CD4-positive, CD25-positive, alpha-beta regulatory T cell (primary cell): ENCODE data around the gene ASB6. TPM values are rescaled to one million over a fixed set of nuclear protein-coding genes. Genes with fewer than 3 reads are reported as not detected.

Source experiments
- ATAC-seq, 2 donors: fragments of 150-1000 bp; cut with Tn5 transposase; one replicate each; pipeline ENCODE4 v1.10.0; 2021; ENCODE audit warnings: low read depth in 2 of 2, moderate number of reproducible peaks in 2 of 2, moderate library complexity in 1 of 2
- DNase-seq, 3 donors: peaks; one replicate each; pipeline versions ENCODE4 v3.0.0 to v3.0.0-alpha.2; 2012 to 2022; ENCODE audit warnings: mixed read lengths in 1 of 3
- H3K27ac ChIP-seq: one replicate; pipeline ENCODE4 v1.7.0; 2013; ENCODE audit warnings: mild to moderate bottlenecking, low read length; ENCODE audit not compliant: insufficient read depth, poor library complexity, severe bottlenecking
- H3K27me3 ChIP-seq: one replicate; pipeline ENCODE4 v1.7.0; 2013; ENCODE audit warnings: low read length; ENCODE audit not compliant: control insufficient read depth, insufficient read depth
- H3K36me3 ChIP-seq: one replicate; pipeline ENCODE4 v1.7.0; 2013; ENCODE audit warnings: mild to moderate bottlenecking, low read length, moderate library complexity; ENCODE audit not compliant: control insufficient read depth, insufficient read depth
- H3K4me1 ChIP-seq: 2 replicates; pipeline ENCODE4 v1.7.0; 2013; ENCODE audit warnings: mild to moderate bottlenecking, low read length; ENCODE audit not compliant: insufficient read depth, control insufficient read depth, poor library complexity, severe bottlenecking
- H3K4me3 ChIP-seq: one replicate; pipeline ENCODE4 v1.7.0; 2013; ENCODE audit warnings: low read depth, mild to moderate bottlenecking, low read length, moderate library complexity
- H3K9me3 ChIP-seq, 2 experiments: 1 replicate in 1 of 2; 2 replicates in 1 of 2; pipeline ENCODE4 v1.7.0; 2013; ENCODE audit warnings: low read length in 2 of 2, mild to moderate bottlenecking in 1 of 2, moderate library complexity in 1 of 2; ENCODE audit not compliant: control insufficient read depth in 2 of 2
- H3K27ac Mint-ChIP-seq, 3 donors: one replicate each; pipeline ENCODE4 v1.8.0; 2020 to 2022; ENCODE audit warnings: mild to moderate bottlenecking in 3 of 3, mixed read lengths in 3 of 3, moderate library complexity in 2 of 3
- H3K27me3 Mint-ChIP-seq: one replicate; pipeline ENCODE4 v1.8.0; 2022; ENCODE audit warnings: mild to moderate bottlenecking, mixed read lengths
- H3K36me3 Mint-ChIP-seq: one replicate; pipeline ENCODE4 v1.8.0; 2020; ENCODE audit warnings: mixed read lengths
- H3K4me1 Mint-ChIP-seq, 4 donors: one replicate each; pipeline ENCODE4 v1.8.0; 2020 to 2022; ENCODE audit warnings: mixed read lengths in 4 of 4, mild to moderate bottlenecking in 1 of 4
- H3K4me3 Mint-ChIP-seq, 4 donors: one replicate each; pipeline ENCODE4 v1.8.0; 2020 to 2022; ENCODE audit warnings: mild to moderate bottlenecking in 4 of 4, mixed read lengths in 4 of 4, moderate library complexity in 3 of 4
- H3K9me3 Mint-ChIP-seq, 7 donors: one replicate each; pipeline ENCODE4 v1.8.0; 2020 to 2022; ENCODE audit warnings: mixed read lengths in 7 of 7, mild to moderate bottlenecking in 3 of 7, moderate library complexity in 2 of 7
- polyA plus RNA-seq, 4 donors: library from polyadenylated mRNA; unstranded; fragments of 300-500 nt; fragmentation: Illumina TruSeq; gene quantifications; one replicate each; pipeline ENCODE4 v1.2.3, GENCODE V29; 2021
- total RNA-seq: library from RNA; stranded (reverse); gene quantifications from one replicate; pipeline ENCODE4 v1.2.3, GENCODE V29; 2022

ASB6 gene
- total and polyA plus RNA-seq, 5 donors from 2014 or later: 21.7 to 27.8 (median 24.0) TPM

DNA sequence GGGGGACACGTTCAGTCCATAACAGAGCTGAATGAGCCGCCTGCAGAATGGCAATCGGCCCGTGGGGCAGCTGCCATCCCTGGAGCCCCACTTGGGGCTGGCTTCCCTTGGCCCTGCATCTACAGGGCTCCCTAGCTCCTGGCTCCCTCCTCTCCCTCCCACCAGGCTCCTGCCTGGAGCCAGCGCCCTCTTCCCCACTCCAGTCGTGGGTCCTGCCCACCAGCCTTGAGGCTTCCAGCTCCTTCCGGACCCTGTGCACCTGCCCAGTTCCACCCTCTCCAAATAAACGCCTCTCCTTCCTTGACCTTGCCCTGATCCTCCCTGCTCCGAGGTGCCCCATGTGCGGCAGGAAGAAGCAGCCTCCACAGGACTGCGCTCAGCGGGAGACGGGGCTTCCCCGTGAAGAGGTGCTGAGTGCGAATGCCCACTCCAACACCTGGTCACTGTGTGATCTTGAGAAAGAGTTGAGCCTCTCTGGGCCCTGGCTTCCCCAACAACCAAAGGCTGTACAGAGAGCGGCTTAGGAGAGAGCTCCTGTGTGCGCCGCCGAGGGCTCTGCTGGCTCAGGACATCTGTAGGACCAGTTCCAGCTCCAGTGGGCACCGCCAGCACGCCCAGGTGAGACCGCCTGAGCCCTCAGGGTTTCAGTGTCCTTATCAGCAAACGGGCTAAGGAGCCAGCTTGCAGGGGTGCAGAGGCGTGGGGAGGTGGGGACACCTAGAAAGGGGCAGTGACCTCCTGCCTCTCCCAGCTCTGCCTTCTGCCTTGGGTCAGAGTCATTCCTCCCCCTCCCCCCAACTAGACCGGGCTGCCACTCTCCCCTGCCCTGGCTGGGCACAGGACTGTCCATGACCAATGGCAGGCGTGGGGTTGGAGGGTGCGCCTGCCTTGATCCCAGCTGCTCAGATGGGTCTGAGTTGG, 33.1 kb downstream of the ASB6 start:
- Histone ChIP-seq H3K4me3 (no peak overlapping the region), H3K4me1 (peaks cover 22% of the 10 kb centered on the region), H3K36me3 (no peaks in the 10 kb centered on the region), H3K27ac (peak overlapping the region; percentile 67), H3K9me3 (no peaks in the 10 kb centered on the region), H3K27me3 (no peaks in the 10 kb centered on the region)
- no peak for DNase-seq
- H3K4me1 Mint-ChIP-seq: peaks cover 0 to 43% (median 18%) of the 10 kb centered on the region in 4 donors
- H3K27me3 Mint-ChIP-seq: peaks cover 6% of the 10 kb centered on the region
- H3K9me3 Mint-ChIP-seq: no peaks in the 10 kb centered on the region
- ATAC-seq: no peak
- peak overlapping the region in 2 of 3 donors; percentile 84 to 92 for H3K27ac Mint-ChIP-seq
- no peaks in the 10 kb centered on the region for H3K36me3 Mint-ChIP-seq
- peak overlapping the region; percentile 32 to 76 (median 50) for H3K4me3 Mint-ChIP-seq

DNA sequence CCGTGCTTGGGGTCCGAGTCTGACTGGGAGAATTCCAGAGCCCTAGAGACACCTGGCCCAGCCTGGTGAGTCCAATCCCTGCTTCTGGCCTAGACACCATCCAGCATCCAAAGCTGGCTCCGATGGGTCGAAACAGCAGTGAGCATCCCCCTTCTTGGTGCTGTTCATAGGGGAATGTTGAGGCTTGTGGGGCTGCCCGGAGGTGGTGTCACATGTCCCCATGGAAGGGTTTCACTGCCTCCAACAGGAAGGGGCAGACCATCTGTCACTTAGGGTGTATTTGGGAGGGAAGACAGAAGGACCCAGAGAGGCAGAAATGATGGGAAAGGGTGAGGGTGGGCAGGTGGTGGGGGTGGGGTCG, 34.9 kb downstream of the ASB6 start:
- Mint-ChIP-seq H3K9me3 (no peaks in the 10 kb centered on the region), H3K27me3 (peaks cover 6% of the 10 kb centered on the region), H3K27ac (peak overlapping the region in 1 of 3 donors; percentile 91), H3K4me3 (peak overlapping the region in 1 of 4 donors; percentile 19), H3K36me3 (no peaks in the 10 kb centered on the region), H3K4me1 (peaks cover 0 to 43% (median 18%) of the 10 kb centered on the region in 4 donors)
- Histone ChIP-seq H3K9me3 (no peaks in the 10 kb centered on the region), H3K4me3 (no peak overlapping the region), H3K27me3 (no peaks in the 10 kb centered on the region), H3K36me3 (no peaks in the 10 kb centered on the region), H3K27ac (no peak overlapping the region), H3K4me1 (peaks cover 22% of the 10 kb centered on the region)
- ATAC-seq (no peak), DNase-seq (no peak)

DNA sequence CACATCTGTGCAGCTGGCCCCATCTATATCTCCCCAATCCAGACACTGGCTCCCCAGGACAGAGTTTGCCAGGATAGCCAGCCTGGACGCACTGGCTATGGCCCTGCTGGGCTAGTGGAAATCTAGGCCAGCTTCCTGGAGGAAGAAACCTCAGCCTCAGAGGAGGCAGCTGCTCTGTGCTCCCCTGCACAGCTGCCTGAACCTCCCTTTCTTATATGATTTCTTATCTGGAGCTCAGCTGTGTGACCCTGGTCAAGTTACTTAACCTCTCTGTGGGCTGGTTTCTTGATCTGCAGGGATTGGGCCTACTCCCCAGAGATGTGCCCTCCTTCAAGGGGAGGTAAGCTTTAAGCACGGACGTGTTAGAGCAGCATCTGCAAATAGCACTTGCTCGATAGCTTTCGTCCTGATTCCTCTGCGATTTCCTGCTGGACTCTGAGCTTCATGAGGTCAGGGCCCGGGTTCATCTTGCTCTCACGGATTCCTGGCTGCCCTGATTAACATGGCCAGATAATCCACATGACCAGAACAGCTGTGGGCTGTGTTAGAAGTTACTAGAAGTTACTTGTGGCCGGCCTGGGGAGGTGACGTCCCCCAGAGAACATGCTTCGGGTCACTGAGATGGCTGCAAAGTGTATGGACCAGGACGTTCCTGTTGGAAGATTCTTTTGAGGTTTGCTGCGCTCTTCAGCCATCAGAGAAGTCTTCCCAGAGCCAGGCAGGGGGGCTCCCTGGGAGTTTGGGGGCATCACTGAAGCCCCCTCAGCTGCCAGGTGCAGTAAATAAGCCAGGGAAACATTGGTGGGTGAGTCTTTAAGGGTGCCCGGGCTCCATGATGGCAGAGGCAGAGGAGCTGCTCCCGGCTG, 35.6 kb downstream of the ASB6 start:
- H3K27me3 Mint-ChIP-seq: peaks cover 6% of the 10 kb centered on the region
- peaks cover 0 to 43% (median 18%) of the 10 kb centered on the region in 4 donors for H3K4me1 Mint-ChIP-seq
- peaks cover 22% of the 10 kb centered on the region for H3K4me1 ChIP-seq

DNA sequence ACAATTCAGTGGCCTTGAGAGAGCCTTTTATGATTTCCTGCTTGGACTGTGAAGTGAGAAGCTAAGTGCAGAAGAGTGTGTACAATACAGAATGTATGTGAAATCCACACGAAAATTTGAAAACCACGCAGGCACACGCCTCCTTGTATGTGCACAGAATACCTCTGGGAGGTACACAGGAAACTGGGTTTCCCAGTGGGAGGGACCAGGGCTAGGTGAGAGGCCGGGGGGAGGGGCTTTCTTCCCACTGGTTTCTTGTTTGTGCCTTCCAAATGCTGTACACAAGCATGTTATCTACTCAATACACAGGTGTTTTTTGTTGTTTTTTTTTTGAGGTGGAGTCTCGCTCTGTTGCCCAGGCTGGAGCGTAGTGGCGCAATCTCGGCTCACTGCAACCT, 37.2 kb downstream of the ASB6 start:
- H3K9me3 ChIP-seq: no peaks in the 10 kb centered on the region
- no peak overlapping the region for H3K27ac ChIP-seq
- Mint-ChIP-seq H3K4me3 (peak overlapping the region in 1 of 4 donors; percentile 47), H3K4me1 (peaks cover 0 to 35% (median 15%) of the 10 kb centered on the region in 4 donors), H3K9me3 (no peaks in the 10 kb centered on the region), H3K27ac (peak overlapping the region in 1 of 3 donors; percentile 50), H3K36me3 (no peaks in the 10 kb centered on the region), H3K27me3 (peaks cover 6% of the 10 kb centered on the region)
- ATAC-seq: no peak
- peaks cover 11% of the 10 kb centered on the region for H3K4me1 ChIP-seq
- no peaks in the 10 kb centered on the region for H3K36me3 ChIP-seq
- H3K27me3 ChIP-seq: no peaks in the 10 kb centered on the region
- no peak overlapping the region for H3K4me3 ChIP-seq
- no peak for DNase-seq

More for the DNA sequence above, 35.6 kb downstream of the ASB6 start:
- Histone ChIP-seq H3K36me3 (no peaks in the 10 kb centered on the region), H3K4me3 (no peak overlapping the region), H3K27me3 (no peaks in the 10 kb centered on the region), H3K27ac (no peak overlapping the region), H3K9me3 (no peaks in the 10 kb centered on the region)
- H3K4me3 Mint-ChIP-seq: peak overlapping the region in 2 of 4 donors; percentile 19 to 31
- H3K27ac Mint-ChIP-seq: peak overlapping the region in 1 of 3 donors; percentile 78
- no peak for ATAC-seq
- no peak for DNase-seq
- H3K9me3 Mint-ChIP-seq: no peaks in the 10 kb centered on the region
- no peaks in the 10 kb centered on the region for H3K36me3 Mint-ChIP-seq

DNA sequence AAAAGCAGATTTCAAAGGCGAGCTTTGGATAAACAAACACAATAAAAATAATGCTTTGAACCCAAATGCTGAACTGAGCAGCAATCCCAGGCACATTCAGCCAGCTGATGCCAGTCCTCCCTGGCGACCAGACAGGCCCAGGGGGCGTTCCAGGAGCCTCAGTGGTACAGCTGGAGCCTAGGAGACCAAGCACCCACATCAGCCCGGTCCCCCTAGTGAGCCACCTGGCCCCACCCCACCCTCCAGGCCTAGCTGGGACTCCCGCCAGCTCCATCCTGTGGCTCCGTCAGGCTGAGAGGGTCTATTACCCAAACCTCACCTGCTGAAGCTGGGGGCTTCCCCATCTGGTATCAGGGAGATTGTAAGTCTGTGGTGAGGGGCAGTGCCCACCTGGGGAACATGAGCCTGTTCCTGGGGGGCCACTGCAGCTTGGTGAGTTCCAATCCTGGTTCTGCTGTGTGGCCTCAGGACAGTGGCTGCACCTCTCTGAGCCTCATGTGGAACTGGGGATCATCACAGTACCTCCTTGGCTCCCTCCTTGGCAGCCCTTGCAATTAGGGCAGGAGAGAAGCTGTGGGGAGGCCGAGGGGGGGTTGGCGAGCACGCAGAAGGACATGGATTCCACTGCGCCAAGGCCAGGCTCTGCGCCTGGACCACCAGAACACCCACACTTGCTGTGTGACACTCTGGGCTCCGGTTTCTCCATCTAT, 37.7 kb downstream of the ASB6 start:
- no peaks in the 10 kb centered on the region for H3K9me3 ChIP-seq
- ATAC-seq: no peak
- no peak overlapping the region for H3K4me3 ChIP-seq
- H3K27me3 ChIP-seq: no peaks in the 10 kb centered on the region
- H3K27ac ChIP-seq: no peak overlapping the region
- Mint-ChIP-seq H3K27ac (peak overlapping the region in 1 of 3 donors; percentile 50), H3K9me3 (no peaks in the 10 kb centered on the region), H3K4me1 (peaks cover 0 to 32% (median 13%) of the 10 kb centered on the region in 4 donors), H3K4me3 (no peak overlapping the region), H3K36me3 (no peaks in the 10 kb centered on the region), H3K27me3 (peaks cover 4% of the 10 kb centered on the region)
- no peak for DNase-seq
- H3K36me3 ChIP-seq: no peaks in the 10 kb centered on the region
- H3K4me1 ChIP-seq: peaks cover 7% of the 10 kb centered on the region

DNA sequence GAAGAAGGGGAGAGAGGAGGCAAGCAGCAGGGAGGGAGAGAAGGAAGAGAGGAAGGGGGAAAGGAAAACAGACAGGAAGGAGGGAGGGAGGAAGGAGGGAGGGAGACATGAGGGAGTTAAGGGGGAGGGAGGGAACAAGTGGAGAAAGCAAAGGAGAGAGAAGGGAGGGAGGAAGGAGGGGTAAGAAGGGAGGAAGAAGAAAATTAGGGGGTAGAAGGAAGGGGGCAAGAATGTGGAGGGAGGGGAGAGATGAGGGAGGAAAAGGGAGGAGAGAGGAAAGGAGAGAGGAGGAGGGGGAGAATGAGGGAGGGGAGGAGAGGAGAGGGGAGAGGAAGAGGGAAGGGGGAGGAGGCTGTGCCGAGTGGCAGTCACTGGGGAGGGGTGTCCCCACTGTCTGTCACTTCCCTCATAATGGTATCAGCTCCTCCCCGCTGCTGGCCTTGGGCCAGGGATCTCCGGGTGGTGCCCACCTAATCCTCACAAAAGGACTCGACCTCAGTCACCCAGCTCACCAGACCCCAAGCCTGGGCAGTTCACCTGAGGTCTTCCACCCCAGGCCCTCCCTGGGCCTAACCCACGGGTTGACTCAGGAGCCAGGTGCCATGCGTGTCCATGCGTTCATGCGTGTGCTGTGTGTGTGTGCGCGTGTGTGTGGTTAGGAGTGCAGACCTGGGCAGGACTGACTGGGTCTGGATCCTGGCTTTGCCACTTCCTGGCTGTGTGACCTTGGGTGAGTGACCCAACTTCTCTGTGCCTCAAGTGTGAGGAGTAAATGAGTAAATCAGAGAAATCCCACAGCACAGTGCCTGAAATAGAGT, 39.1 kb downstream of the ASB6 start:
- no peak overlapping the region for H3K4me3 ChIP-seq
- H3K4me1 Mint-ChIP-seq: peaks cover 0 to 28% (median 19%) of the 10 kb centered on the region in 4 donors
- peaks cover 15% of the 10 kb centered on the region for H3K27me3 Mint-ChIP-seq
- no peaks in the 10 kb centered on the region for H3K27me3 ChIP-seq
- peak overlapping the region in 1 of 4 donors; percentile 54 for H3K4me3 Mint-ChIP-seq
- no peaks in the 10 kb centered on the region for H3K36me3 ChIP-seq
- DNase-seq (no peak), ATAC-seq (no peak)
- no peak overlapping the region for H3K27ac ChIP-seq
- no peaks in the 10 kb centered on the region for H3K9me3 Mint-ChIP-seq
- peaks cover 13% of the 10 kb centered on the region for H3K4me1 ChIP-seq
- no peaks in the 10 kb centered on the region for H3K9me3 ChIP-seq
- no peaks in the 10 kb centered on the region for H3K36me3 Mint-ChIP-seq
- H3K27ac Mint-ChIP-seq: no peak overlapping the region
